ENCODE measurements around the gene CYP2D6.
A peak's percentile ranks its signal among the peaks of the same experiment; 100 is the strongest.

Gene CYP2D6

DNA sequence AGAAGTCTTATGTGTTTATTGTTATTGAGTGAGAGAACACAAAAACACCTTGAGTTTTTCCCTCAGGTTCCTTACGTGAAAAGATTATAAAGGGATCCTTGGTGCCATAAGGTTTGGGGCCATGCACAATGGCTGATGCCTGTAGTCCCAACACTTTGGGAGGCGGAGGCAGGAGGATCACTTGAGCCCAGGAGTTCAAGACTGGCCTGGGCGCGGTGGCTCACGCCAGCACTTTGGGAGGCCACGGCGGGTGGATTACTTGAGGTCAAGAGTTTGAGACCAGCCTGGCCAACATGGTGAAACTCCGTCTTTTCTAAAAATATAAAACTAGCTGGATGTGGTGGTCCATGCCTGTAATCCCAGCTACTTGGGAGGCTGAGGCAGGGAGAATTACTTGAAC lies 45.7 kb downstream of the CYP2D6 start:
- no peak for DNase-seq (ENCODE audit: low spot score)

DNA sequence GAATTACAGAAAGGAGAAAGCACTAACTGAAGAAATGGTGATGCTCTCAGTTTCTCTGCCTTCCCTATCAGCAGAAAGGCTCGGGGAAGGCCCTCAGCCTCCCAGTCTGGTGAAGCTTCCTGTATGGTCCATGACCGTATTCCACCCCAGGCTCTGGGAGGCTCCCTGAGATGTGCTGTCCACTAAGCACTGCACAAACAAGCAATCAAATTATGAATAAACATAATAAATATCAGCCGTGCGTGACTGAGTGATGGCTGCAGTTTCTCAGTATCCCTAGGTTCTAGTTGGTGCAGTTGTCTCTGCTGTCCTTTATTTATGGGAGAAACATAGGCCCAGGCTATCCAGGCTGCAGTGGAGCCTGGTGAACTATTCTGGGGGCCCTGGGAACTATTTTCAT lies 47.5 kb downstream of the CYP2D6 start:
- DNase-seq (ENCODE audit: low spot score), result no peak

DNA sequence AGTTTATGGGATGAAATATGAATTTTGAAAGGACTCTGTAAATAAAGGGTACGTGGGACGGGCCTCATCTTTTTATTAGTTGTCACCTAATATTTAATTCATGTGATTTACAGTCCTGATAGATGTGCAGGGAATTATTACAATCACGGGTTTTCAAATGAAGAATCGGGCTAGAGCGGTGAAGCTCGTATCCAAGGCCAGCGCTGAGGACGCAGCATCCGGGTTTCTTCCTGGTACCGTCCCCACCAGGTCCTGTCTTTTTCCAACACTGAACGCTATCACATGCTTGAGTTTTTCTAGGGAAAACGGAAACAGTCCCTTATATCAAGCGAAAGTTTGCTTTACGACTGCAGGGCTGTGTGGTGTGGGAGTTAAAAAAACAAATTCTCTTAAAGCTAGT lies 50.3 kb downstream of the CYP2D6 start:
- no peak for DNase-seq (ENCODE audit: low spot score)

DNA sequence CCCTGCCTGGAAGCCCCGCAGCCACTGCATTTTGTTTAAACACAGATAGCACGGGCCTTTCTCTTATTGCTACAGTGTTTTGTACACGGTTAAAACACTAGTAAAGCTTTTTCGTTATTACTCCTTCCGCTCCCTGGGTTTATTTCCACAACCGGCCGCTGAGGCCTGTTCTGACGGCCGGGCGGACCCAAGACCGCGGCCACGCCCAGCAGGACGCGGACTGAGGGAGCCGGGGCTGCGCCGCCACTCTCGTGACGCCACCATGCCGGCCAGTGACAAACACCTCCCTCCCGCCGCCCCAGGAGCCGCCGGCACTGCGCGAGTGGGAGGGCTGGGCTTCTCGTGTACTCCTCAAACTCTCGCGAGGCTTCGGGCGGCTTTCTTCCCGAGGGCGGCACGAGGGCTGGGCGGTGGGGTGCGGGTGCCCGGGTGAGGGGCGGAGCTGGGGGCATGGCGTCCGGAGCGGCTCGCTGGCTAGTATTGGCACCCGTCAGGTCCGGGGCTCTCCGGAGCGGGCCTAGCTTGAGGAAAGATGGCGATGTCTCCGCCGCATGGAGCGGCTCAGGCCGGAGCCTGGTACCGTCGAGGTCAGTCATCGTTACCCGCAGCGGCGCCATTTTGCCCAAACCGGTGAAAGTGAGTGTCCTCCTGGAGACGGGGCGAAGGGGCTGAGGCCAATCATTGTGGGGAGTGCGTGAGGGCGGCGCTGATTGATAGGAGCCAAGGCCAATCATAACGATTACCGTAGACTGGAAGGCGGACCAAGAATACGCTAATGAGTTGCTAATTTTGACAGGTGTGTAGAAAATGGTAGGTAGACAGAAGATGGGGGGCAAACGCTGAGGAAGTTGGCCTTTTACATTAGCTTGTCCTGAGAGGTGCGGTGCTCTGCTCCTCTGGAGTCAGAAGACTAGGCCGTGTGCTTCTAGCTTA lies 51.0 kb downstream of the CYP2D6 start, which contains the start of gene SMDT1:
Gene SMDT1 (plus strand): TSS at position 382 of the 933 bp plus-strand sequence. CDS start 69 bp downstream, at position 451.
- peak; percentile 98 for DNase-seq (ENCODE audit: low spot score)

DNA sequence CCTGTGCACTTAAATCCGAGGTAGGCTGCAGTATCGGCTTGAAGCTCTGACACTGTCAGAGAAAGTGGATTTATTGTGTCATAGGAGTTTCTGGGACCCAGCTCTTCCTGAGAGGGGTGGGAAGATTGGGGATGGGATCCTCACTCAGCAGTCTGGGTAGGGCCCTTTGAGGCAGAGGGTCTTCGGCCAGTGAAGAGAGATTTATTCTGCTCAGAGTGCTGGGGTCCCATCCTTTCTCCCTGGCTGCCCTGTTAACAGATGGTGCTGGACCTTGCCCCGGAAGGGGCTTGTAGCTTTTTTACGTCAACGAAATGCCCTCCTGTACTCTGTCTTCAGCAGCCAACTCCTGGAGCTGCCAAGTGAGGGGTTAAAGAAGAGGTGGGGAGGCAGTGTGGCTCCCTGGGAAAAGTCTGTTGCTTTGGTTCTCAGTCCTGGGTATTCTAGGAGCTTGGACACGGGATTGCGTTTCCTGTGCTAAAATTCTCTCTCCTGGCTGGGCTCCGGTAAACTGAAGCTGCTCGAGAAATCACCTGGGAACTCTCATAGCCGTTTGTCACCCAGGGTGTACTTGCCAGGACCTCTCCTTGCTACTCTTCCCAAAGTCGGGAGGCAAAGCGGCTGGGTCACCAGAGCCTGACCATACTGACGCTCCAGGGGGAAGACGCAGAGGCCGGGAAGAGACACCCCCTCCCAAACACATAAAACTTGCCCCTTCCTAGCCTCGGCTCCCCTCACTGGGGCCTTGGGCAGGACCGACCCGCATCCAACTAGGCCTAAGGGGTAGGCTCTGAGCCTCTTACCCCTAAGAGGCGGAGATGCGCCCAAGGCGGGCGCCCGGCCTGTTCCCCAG lies 51.9 kb downstream of the CYP2D6 start:
- DNase-seq (ENCODE audit: low spot score), result no peak

DNA sequence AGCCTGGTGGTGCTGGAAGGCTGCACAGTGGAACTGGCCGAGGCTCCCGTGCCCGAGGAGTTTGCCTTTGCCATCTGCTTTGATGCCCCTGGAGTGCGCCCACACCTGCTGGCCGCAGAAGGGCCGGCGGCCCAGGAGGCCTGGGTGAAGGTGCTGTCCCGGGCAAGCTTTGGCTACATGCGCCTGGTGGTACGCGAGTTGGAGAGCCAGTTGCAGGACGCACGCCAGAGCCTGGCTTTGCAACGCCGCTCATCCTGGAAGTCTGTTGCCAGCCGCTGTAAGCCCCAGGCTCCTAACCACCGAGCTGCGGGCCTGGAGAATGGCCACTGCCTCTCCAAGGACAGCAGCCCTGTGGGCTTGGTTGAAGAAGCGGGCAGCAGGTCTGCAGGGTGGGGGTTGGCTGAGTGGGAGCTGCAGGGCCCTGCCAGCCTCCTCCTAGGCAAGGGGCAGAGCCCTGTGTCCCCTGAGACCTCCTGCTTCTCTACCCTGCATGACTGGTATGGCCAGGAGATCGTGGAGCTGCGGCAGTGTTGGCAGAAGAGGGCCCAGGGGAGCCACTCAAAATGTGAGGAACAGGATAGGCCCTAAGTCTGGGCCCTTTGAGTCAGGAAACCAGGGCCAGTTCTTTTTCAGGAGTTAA lies 53.0 kb downstream of the CYP2D6 start:
- no peak for DNase-seq (ENCODE audit: low spot score)

DNA sequence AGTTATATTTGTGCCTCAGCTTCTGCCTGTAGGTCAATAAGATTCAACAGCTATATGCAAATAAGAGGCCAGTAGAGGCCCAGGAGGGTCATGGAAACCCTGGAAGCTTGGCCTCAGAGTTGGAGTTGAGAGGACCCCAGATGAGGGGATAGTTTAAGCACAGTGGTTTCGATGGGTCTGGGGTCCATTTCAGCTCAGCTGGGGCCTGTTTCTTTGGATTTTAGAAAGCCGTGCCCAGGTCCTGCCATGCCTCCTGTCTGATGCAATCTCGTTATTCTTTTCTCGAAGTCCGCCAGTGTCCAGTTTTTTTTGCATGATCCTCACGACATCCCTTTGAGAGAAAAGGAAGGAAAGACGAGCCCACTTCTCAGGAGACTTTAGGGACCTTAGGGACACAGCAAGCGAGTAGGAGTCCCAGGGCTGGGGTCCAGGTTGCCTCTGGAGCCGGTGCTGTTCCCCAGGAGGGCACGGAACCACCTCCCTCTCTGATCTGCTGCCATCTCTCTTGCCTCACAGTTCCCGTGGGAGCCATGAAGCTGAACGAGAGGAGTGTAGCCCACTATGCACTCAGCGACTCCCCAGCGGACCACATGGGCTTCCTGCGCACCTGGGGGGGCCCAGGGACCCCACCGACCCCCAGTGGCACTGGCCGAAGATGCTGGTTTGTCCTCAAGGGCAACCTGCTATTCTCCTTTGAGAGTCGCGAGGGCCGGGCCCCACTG lies 53.7 kb downstream of the CYP2D6 start:
- no peak for DNase-seq (ENCODE audit: low spot score)

Measured in left forelimb (tissue), 1 donor.